DMS79 (cell line): ENCODE measurements around the gene HELT.
"Not testable (repeated sequence)": the region's sequence is repeated elsewhere in the genome, so short reads cannot be mapped to it uniquely, and the experiment has no call there.

Experiments
- DNase-seq: peaks from one replicate; lab custom pipeline; 2025; lab: John Stamatoyannopoulos, UW

HELT gene

DNA sequence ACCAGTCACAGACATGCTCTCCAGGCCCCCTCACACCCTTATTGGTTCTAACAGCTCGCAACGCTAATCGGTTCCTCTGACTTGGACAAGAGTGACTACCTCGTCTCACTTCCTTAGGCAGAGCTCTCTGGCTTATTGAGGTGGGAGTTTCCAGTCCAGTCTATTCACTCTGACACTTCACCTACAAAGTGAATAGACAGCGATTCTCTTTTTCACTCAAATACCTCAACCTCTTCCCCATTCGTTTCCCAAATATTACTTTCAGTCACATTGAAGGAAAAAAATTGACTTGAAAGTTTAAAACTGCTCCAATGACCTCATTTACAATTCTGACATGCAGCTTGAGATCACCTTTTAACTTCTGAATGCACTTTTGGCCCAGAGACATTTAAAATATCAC, 17.7 kb downstream of the HELT start:
- no peak for DNase-seq

GRCh38 chr4:185036842-185037241, 18.6 kb downstream of the HELT start:
- no peak for DNase-seq

GRCh38 chr4:185039508-185040273, 21.4 kb downstream of the HELT start:
- no peak for DNase-seq

GRCh38 chr4:185040523-185040922, 22.2 kb downstream of the HELT start:
- DNase-seq, result no peak

GRCh38 chr4:185050286-185050685, 32.0 kb downstream of the HELT start:
- not testable (repeated sequence) for DNase-seq

DNA sequence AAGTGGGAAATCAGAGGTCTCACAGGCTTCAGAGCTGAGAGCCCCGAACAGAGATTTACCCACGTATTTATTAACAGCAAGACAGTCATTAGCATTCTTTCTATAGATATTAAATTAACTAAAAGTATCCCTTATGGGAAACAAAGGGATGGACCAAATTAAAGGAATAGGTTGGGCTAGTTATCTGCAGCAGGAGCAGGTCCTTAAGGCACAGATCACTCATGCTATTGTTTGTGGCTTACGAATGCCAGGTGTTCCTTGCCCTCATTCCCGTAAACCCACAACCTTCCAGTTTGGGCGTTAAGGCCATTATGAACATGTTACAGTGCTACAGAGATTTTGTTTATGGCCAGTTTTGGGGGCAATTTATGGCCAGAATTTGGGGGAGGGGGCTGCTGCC, 33.0 kb downstream of the HELT start:
- not testable (repeated sequence) for DNase-seq

GRCh38 chr4:185053746-185054145, 35.5 kb downstream of the HELT start:
- no peak for DNase-seq

DNA sequence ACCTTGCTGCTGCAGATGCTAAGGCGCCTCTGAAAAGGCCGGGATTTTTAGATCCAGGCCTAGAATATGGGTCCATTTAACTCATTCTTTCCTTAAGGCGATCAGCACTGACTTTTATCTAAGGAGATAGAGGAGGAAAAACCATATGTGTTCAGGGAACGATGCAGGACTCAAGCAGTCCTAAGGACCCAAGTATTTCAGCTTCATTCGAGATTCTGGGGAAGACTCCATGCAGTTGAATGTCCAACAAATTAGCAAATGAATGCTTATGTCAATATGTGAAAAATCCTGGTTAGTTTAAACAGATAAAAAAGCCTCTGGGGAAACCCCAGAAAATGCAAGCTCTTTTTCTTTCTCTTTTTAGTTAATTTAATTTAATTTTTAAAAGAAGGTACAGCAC, 36.0 kb downstream of the HELT start:
- no peak for DNase-seq

DNA sequence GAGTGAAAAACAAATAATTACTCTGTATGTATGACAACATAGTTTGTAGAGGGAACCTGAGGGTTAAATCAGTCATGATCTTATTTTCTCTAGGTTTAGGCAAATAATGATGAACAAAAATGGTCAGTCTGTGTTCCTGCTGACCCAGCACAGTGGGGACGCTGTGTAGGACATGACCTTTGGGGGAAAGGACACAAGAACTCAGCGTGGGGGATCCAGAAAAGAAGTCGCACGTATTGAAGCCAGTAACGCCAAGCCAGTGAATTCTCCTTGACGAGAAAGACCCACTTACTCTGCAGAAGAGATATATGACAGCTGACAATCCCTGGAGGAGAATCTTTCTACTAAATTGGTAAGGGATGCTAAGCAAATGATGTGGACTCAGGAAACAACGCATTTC, 36.6 kb downstream of the HELT start:
- no peak for DNase-seq

GRCh38 chr4:185061610-185062009, 43.3 kb downstream of the HELT start:
- no peak for DNase-seq

DNA sequence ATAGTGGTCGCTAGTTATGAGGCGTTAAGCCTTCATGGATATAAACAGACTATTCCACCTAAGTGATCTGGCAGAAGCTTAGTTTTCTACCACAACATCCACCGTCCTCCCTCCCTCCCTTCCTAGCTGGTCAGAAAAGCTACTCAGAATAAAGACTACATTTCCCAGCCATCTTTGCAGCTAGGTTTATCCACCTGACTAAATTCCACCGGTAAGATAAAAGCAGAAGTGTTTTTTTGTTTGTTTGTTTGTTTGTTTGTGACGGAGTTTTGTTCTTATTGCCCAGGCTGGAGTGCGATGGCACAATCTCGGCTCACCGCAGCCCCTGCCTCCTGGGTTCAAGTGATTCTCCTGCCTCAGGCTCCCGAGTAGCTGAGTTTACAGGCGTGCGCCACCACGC, 44.3 kb downstream of the HELT start:
- no peak for DNase-seq

- DNase-seq, result no peak
Measured at GRCh38 chr4:185066179-185066578, 47.9 kb downstream of the HELT start.

DNA sequence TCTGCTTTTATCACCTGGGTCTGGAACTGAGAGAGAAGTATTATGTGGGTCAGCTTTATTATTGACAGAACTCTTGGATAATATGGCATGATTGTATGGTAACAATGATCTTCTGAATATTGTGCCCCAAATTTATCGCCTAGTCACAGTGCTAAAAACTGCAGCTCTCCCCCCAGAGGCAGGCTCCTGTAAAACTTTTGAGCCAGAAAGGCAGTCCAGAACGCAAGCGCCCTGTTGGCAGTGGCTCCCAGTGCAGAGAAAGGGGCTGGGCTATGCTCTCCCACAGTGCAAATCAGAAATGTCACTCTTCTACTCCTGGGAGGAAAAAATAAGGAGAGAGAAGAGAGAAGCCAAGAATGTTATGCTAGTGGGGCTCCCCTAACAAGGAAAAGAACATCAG, 50.5 kb downstream of the HELT start:
- no peak for DNase-seq
